ENCODE data around the gene MGA.

MGA gene

DNA sequence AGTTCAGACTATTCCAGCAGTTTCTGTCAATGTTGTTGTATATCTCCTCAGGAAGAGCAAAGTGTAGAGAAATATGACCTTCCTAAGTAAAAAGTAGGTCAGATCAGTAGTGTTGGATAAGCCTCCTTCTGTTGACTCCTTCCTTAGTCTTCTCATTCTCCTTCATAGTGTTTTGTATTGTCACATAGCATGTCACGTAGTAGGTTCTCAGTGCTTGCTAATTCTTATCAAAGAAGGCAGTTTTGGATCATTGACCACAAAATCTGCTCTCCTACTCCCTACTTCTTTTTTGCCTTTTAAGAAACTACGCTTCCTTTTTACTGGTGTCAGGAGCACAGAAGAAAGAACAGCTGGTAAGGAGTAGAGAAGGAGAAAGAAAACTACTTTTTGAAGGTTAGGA is 1.0 kb upstream of the MGA start:
- DNase-seq, result no peak

DNA sequence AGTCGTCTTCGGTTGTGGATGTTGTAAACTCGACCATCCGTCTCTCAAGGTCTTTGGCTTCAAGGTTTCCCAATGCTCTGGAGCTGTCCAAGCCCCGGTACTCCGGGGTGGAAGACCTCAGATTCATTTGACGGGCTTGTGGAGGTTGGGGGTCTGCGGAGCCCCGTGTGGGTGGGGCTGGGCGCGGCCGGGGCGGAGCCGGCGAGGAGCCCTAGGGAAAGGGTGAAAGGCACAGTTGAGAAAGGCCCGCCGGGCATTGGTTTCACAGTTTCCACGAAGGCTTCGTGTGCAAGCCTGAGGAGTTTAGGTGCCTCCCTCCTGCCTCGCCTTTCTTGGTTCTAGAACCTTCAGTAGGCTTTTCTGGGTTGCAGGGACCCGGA is 360 bp upstream of the MGA start:
- DNase-seq, result no peak

DNA sequence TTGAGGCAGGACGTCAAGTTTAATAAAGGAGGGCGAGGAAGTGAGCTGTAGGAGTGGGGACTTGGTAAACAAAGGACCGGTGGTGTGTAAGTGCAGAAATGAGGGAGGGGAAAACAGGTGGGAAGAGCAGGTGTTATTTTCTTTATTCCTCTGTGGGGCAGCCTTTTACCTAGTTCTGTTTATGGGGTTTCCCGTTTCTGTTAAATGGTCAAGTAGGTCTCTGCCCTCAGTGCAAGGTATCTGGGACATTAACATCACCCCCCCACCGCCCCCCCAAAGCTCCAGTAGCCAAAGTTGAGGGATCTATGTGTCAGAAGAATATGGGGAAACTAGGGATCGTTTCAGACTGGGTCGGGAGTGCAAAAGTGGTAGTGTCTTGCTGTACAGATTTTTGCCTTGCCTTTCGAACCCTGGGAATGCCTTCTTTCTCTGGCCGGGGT is 893 bp downstream of the MGA start:
- DNase-seq, result no peak

DNA sequence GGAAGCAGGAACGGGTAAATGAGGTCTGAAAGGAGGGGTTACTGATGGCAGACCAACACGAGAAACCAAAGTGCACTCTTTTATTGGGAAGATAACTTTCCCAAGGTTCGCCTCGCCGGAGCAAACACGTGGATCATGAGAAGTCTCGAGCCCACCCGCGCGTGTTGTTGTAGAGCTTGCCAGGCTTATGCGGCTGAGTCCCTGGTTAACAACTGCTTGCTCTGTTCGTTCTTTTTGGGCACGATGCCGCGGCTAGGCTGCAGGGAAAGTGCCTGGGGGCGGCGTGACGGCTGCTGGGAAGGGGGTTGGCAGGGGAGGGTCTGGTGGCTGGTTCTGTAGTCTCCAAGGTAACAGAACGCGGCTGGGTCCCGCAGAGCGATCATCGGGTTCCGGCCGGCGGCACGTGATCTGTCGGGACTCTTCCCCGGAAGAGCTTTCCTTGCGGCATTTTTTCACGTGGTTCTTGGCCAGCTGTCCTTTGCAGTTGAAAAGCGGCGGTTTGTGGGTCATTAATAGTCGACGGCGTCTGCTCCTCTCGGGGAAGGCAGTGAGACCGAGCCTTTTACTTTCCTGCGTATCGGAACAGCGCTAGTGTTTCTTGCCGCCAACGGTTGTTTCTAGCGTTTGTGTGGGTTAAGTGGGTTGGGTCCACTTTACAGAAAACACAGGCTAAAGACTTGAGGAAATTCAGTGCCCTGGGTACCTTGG is 1.5 kb downstream of the MGA start:
- peak; percentile 79 to 87 for DNase-seq

DNA sequence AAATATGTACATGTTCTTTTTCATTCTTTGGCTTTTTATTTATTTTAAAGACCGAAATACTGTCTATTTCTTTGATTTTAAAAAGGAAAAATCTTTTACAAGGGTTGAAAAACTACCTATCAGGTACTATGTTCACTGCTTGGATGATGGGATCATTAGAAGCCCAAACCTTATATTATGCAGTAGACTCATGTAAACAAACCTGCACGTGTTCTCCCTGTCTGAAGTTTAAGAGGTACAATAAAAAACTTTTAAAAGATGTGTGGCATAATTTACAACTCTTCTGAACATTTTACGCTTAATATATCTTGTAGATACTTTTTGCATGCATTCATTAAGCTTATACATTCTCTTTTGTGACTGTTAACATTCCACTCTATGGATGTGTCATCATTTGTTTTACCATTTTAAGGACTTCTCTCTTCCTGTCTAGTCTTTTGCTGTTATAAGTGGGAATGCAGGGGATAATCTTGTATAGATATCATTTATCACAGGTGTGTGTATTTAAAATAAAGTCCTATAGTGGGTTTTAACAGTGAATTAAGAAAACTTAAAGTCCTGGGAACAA is 6.2 kb downstream of the MGA start:
- no peak for DNase-seq

DNA sequence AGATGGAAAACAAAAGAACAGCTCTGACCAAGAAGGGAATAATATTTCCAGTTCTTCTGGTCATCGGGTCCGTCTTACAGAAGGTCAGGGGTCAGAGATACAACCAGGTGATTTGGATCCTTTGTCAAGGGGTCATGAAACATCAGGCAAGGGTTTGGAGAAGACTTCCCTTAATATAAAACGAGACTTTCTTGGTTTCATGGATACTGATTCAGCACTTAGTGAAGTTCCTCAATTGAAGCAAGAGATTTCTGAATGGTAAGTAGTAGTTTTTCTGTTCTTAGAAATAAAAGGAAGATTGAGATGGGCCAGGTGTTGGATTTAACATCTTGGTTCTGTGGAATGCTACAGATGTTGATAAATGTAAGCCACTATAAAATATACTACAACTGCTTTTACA is 9.5 kb downstream of the MGA start:
- DNase-seq, result no peak

DNA sequence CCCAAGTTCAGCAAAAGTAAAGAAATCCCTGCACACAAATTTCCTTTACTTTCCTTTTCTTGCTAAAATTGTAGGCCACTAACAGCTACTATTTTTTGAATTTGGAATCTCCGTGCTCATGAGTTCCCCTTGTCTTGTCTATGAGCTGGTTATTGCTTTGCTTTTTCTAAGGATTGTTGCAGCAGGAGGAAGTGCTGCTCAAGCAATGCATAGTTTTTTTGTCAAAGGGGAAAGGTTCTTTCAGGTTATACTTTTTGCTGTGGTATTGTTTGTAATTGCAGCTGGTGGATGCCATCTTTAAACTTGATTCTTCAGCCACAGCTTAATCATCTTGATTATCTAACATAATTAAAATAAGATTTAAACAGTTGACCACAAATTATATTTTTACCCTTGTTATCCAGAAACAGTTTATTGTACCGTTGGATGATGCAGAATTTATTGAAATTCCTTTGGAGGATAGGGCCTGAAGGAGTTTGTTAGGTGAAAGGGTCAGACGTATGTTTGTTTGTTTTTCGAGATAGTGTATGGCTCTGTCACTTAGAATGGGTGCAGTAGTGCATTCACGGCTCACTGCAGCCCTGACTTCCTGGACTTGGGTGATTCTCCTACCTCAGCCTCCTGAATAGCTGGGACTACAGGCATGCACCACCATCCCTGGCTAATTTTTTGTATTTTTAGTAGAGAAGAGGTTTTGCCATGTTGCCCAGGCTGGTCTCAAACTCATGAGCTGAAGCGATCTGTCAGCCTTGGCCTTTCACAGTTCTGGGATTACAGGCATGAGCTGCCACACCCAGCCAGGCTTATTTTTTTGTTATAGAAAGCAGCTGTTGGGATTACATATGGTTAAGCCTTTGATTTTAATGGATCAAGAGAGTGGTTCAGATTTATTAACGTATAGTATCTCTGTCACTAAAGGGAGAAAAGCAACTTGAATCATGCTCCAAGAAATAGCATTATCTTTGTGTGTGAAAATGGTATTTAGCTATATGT is 11.7 kb downstream of the MGA start:
- DNase-seq, result no peak

DNA sequence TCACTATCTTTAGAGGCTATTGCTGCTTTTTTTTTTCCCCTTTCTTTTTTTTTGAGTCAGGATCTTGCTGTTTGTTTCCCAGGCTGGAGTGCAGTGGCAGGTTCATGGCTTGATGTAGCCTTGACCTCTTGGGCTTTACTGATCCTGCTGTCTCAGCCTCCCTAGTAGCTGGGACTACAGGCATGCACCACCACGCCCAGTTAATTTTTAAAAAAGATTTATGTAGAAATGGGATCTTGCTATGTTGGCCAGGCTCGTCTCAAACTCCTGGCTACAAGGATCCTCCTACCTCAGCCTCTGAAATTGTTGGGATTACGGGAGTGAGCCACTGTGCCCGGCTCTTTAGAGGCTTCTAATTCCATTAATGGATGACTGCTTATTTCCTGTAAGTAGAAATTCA is 15.1 kb downstream of the MGA start:
- no peak for DNase-seq

DNA sequence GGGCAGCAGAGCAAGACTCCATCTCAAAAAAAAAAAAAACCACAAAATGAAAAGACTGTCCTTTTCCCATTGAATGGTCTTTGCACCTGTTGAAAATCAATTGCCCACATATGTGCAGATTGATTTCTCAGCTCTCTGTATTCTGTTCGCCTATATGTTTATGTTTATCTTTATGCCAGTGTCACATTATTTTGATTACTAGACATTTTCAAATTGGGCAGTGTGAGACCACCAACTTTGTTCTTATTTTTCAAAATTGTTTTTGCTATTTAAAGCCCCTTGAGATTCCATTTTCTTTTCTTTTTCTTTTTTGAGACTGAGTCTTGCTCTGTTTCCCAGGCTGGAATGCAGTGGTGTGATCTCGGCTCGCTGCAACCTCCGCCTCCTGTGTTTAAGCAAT is 18.5 kb downstream of the MGA start:
- no peak for DNase-seq

DNA sequence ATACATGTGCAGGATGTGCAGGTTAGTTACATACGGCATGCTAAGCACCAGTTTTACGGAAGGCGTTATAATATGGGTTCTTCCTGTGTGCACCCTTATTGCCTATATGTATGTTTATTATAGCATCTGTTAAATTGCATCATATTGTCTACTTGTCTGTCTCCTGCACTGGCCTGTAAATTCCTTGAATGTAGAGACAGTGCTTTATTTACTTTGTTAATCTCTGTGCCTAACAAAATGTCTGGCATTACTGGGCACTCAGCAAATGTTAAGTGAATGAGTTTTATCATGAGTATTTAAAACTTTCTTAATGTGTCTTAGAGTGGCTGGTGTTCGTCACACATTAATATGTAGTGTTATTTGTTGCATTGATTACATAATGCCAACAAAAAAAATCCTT is 23.8 kb downstream of the MGA start:
- no peak for DNase-seq

DNA sequence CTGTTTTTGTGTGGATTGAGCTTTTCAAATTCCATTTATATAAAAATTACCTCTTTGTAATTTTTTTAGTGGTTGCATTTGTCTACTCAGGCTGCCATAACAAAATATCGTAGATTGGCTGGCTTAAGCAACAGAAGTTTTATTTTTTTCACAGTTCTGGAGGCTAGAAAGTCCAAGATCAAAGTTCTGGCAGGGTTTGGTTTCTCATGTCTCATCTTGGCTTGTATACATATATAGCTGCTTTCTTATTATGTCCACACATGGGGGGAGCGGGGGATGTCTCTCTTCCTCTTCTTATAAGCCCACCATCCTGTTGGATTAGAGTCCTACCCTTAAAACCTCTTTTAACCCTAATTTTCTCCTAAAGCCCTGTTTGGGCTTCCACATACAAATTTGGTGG is 28.5 kb downstream of the MGA start:
- DNase-seq, result no peak

DNA sequence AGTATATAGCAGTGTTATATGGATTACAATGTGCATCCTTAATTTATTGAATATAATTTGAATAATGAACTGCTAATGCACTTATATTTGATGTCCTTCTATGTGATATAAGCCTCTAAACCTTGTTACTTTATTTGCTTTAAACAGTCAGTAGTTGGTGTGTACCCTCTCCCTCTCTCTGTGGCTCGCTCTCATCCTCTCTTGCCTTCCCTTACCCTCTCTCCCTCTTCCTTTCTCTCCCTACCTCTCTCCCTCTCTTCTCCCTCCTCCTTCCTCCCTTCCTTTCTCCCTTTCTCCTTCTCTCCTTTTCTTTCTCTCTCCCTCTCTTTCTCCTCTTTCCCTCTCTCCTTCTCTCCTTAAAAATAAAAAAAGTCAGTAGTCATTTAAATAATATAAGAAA is 28.9 kb downstream of the MGA start:
- no peak for DNase-seq

DNA sequence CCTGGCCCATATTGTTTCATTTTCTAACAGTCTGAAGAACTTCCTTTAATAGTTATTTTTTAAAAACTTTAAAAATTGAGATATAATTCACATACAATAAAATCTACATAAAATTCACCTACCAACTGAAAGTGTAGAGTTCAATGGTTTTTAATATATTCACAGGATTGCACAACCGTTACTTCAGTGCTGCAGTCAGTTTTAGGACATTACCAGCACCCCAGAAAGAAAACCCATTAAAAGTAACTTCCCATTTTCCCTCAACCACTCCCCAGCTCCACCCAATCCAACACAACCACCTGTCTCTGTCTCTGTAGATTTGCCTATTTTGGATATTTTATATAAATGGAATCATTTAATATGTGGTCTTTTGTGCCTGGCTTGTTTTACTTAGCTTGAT is 29.6 kb downstream of the MGA start:
- DNase-seq, result no peak

DNA sequence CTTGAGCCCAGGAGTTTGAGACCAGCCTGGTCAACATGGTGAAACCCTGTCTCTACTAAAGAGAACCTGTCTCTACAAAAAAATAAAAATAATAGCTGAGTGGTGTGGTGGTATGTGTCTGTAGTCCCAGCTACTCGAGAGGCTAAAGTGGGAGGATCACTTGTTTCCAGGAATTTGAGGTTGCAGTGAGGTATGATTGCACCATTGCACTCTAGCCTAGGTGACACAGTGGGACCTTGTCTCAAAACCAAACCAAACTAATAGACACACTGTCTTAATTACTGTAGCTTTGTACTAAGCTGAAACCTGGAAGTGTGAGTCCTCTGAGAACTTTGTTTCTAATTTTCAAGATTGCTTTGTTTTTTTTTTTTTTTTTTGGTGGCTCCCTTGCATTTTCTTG is 30.4 kb downstream of the MGA start:
- DNase-seq, result no peak

DNA sequence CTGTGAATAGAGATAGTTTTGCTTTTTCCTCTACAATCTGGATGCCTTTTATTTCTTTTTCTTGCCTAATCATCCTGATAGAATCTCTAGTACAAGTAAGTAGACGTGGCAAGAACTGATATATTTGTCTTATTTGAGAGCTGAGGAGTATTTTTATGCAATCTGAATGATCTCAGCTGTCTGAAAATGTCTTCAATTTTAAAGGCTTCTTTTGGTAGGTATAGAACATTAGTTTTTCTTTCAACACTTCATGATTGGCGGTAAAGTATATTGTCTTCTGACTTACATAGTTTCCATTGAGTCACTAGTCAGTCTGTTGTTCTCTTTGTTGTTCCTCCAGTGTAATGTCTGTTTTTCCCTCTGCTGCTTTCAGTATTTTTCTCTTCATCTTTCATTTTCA is 31.3 kb downstream of the MGA start:
- DNase-seq, result no peak

DNA sequence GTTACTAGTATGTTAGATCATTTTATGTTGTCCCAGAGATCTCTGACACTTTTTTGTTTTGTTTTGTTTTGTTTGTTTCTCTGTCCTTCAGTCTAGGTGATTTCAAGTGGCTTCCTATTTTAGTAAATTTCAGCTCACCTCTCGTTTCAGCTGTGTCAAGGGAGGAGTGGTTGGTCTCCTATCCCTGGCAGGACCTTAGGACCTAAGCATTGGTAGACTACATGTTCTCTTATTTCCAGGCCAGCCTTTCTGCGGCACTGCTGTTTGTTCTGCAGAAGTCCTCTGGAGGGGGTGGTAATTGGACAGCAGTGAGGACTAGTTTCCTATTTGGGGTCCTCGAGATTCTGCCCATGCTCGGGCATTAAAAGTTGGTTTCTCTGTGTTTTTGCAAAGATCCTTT is 31.8 kb downstream of the MGA start:
- DNase-seq, result no peak

DNA sequence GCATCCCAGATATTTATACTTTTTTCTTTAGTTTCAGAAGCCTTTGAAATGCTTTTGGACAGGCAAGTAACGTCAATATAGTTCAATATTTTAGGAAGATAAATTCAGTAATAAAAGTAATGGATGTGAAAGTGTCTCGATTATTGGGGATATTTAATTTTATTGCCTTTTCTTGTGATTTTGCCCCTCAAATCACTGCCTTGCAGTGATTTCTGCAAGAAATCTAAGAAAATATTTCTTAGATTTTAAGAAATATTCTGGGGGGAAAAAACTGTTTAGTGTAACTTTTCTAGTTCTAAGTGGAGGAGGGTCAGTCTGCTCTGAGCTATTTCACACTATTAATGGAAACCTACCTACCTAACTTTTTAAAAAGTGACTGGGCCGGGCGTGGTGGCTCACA is 33.6 kb downstream of the MGA start:
- DNase-seq, result no peak

DNA sequence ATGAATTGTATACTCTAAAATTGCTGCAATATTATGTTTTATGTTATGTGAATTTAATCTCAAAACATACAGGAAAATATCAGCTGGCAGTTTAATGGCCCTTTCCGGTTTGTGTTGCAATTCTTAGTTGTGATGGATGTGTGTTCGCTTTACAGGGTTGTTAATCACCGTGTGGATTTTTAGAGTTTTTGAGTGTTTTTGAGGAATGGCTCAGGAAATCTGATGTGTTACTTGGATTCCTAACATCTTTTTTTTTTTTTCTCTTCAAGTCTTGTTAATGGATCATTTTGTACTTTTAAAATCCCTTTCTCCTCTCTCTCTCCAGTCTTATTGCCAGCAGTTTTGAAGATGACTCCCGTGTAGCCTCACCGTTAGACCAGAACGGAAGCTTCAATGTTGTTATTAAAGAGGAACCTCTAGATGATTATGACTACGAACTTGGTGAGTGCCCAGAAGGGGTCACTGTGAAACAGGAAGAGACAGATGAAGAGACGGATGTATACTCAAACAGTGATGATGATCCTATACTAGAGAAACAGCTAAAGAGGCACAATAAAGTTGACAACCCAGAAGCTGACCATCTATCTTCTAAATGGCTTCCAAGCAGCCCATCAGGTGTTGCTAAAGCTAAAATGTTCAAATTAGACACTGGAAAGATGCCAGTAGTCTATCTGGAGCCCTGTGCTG is 35.7 kb downstream of the MGA start:
- DNase-seq, result peak; percentile 60 to 71

DNA sequence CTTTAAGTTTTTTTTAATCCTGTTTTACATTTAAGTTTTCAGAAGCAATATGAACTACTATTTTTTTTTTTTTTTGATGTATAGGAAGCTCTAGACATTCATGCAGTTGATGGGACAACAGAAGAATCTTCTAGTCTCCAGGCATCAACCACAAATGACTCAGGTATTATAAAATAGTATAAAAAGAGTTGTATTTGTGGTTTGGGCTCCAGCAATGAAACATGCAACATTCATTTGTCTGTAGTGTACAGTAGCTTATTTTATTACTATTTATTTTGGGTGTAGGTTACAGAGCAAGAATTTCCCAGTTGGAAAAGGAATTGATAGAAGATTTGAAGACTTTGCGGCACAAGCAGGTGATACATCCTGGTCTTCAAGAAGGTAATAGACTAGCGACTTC is 38.6 kb downstream of the MGA start:
- no peak for DNase-seq

DNA sequence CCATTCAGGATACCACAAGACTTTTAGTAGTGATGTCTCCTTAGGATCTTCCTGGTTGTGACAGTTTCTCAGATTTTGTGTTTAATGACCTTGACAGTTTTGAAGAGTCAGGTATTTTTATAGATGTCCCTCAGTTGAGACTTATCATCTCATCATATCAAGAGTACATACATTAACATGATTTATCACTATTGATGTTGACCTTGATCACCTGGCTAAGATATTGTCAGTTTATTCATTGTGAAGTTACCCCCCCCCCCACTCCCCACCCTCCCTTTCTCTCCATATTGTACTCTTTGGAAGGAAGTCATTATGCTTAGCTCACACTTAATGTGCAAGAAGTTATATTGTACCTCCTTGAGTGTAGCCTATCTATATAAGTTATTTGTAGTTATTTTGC is 42.9 kb downstream of the MGA start:
- no peak for DNase-seq

DNA sequence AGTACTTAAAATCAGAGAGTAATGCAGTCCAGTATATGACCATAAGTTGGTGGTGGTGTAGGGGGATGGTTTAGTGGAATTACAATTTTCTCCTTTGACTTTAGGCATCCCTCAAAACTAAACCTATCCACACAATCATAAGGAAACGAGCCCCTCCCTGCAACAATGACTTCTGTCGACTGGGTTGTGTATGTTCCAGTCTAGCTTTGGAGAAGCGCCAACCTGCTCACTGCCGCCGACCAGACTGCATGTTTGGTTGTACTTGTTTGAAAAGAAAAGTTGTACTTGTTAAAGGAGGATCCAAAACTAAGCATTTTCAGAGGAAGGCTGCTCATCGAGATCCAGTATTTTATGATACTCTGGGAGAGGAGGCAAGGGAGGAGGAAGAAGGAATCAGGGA is 52.8 kb downstream of the MGA start:
- DNase-seq, result no peak

DNA sequence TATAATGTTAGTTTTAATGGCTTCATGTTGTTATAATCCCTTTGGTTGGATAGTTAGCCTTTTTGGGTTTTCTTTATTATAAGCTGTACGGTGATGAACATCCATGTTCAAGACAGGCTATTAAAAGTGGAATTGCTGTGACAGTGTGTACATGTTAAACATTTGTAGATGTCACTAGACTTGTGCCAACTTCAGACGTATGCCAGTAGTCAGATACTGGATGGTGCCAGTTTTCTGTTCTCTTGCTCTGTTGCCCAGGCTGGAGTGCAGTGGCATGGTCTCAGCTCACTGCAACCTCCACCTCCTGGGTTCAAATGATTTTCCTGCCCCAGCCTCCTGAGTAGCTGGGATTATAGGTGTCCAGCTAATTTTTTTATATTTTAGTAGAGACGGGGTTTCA is 54.1 kb downstream of the MGA start:
- DNase-seq, result no peak

DNA sequence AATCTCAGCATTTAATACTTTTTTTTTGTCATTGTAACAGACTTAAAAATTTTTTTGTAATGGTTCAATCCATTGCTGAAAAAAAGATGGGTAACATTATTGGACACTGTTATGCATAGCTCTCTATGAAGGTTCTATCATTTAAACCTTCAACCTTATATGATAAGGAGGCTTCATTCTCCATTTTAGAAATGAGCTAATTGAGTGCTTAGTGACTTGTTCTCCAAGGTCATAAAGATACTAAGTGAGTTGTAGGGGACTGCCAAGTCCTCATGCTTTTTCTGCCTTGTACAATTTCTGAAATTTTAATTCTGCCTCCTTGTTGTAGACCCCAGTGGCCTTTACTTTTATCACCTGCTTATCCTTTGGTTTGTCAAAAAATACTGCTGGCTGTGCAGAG is 56.7 kb downstream of the MGA start:
- no peak for DNase-seq
